Smooth muscle cell (in vitro differentiated cells): Measurements from ENCODE around the gene APPL1. TPM values are rescaled to one million over a fixed set of nuclear protein-coding genes. Genes with fewer than 3 reads are reported as not detected.

Experiments
- DNase-seq: peaks from one replicate; lab custom pipeline; 2025; ENCODE audit not compliant: unreplicated experiment; lab: John Stamatoyannopoulos, UW
- H2AFZ ChIP-seq: fragments of 200-600 bp; sonication (generic); 2 replicates; pipeline ENCODE4 v1.6.0; 2016; ENCODE audit warnings: antibody characterized with exemption, low read depth, mild to moderate bottlenecking
- H3F3A ChIP-seq: fragments of 200-600 bp; sonication (generic); 2 replicates; pipeline ENCODE4 v1.6.0; 2017; ENCODE audit warnings: antibody characterized with exemption, low read depth
- H3K27ac ChIP-seq: fragments of 200-600 bp; sonication (generic); 2 replicates; pipeline ENCODE4 v1.5.1; 2016; ENCODE audit warnings: low read depth, mild to moderate bottlenecking
- H3K27me3 ChIP-seq: fragments of 200-600 bp; sonication (generic); 2 replicates; pipeline ENCODE4 v1.6.1; 2016; ENCODE audit warnings: low read depth, mild to moderate bottlenecking
- H3K36me3 ChIP-seq: fragments of 200-600 bp; sonication (generic); 2 replicates; pipeline ENCODE4 v1.5.1; 2016; ENCODE audit warnings: low read depth
- H3K4me1 ChIP-seq: fragments of 200-600 bp; sonication (generic); 2 replicates; pipeline ENCODE4 v1.5.1; 2016; ENCODE audit warnings: low read depth
- H3K4me2 ChIP-seq: fragments of 200-600 bp; sonication (generic); 2 replicates; pipeline ENCODE4 v1.6.0; 2016; ENCODE audit warnings: mild to moderate bottlenecking
- H3K4me3 ChIP-seq: fragments of 200-600 bp; sonication (generic); 2 replicates; pipeline ENCODE4 v1.5.1; 2016; ENCODE audit warnings: mild to moderate bottlenecking
- H3K79me2 ChIP-seq: fragments of 200-600 bp; sonication (generic); 2 replicates; pipeline ENCODE4 v1.6.0; 2016; ENCODE audit warnings: low read depth, mild to moderate bottlenecking
- H3K9ac ChIP-seq: fragments of 200-600 bp; sonication (generic); 2 replicates; pipeline ENCODE4 v1.6.0; 2016; ENCODE audit warnings: low read depth
- H3K9me3 ChIP-seq: fragments of 200-600 bp; sonication (generic); replicated peaks from 2 replicates; pipeline ENCODE4 v1.5.1; 2016; ENCODE audit warnings: low read depth
- H4K20me1 ChIP-seq: fragments of 200-600 bp; sonication (generic); 2 replicates; pipeline ENCODE4 v1.6.0; 2016; ENCODE audit warnings: low read depth
- CTCF ChIP-seq: fragments of 200-600 bp; sonication (generic); IDR thresholded peaks from 2 replicates; pipeline ENCODE4 v1.5.1; 2017; ENCODE audit warnings: borderline replicate concordance, mild to moderate bottlenecking, antibody characterized with exemption; ENCODE audit not compliant: insufficient read depth, poor library complexity, severe bottlenecking
- whole genome bisulfite sequencing: methylation state at CpG from one replicate; pipeline ENCODE4 v1.1.7; 2016; ENCODE audit warnings: low lambda C conversion rate; 5-methylcytosine and 5-hydroxymethylcytosine counted together
- polyA plus RNA-seq: library from polyadenylated mRNA; unstranded; fragments of >200 nt; fragmentation: Nextera tagmentation; extraction: Ambion mirVana; gene quantifications from 2 replicates; pipeline ENCODE4 v1.2.1, GENCODE V29; 2016
- total RNA-seq: library from RNA; depleted of rRNA; stranded (reverse); fragments of >200 nt; gene quantifications from 2 replicates; pipeline ENCODE4 v1.2.3, GENCODE V29; 2014

APPL1 gene
- total and polyA plus RNA-seq, 2 experiments from 2014 or later: 23.1 to 30.2 TPM

GRCh38 chr3:57279685-57280084 is 52.2 kb downstream of the APPL1 start:
- no peaks in the 10 kb centered on the region for H4K20me1 ChIP-seq
- H3K4me1 ChIP-seq: peaks cover 3% of the 10 kb centered on the region
- no peak for TF ChIP-seq CTCF
- H3K9me3 ChIP-seq: no peaks in the 10 kb centered on the region
- no peak overlapping the region for H3K27ac ChIP-seq
- H3F3A ChIP-seq: no peaks in the 10 kb centered on the region
- no peak overlapping the region for H2AFZ ChIP-seq
- DNase-seq: no peak
- H3K79me2 ChIP-seq: no peaks in the 10 kb centered on the region
- no peaks in the 10 kb centered on the region for H3K27me3 ChIP-seq
- H3K9ac ChIP-seq: no peak overlapping the region
- H3K4me2 ChIP-seq: no peak overlapping the region
- no peak overlapping the region for H3K4me3 ChIP-seq
- WGBS: 91% methylated on average over 5 of the region's 5 CpGs
- H3K36me3 ChIP-seq: no peaks in the 10 kb centered on the region

GRCh38 chr3:57281715-57282114 is 54.2 kb downstream of the APPL1 start:
- H4K20me1 ChIP-seq: no peaks in the 10 kb centered on the region
- H3K79me2 ChIP-seq: no peaks in the 10 kb centered on the region
- H3K9ac ChIP-seq: no peak overlapping the region
- no peaks in the 10 kb centered on the region for H3F3A ChIP-seq
- peak overlapping the region; percentile 46 for H3K4me2 ChIP-seq
- no peak overlapping the region for H3K4me3 ChIP-seq
- no peaks in the 10 kb centered on the region for H3K27me3 ChIP-seq
- H3K36me3 ChIP-seq: no peaks in the 10 kb centered on the region
- no peak overlapping the region for H2AFZ ChIP-seq
- WGBS: 42% methylated on average over 1 of the region's 1 CpG
- no peak for TF ChIP-seq CTCF
- no peaks in the 10 kb centered on the region for H3K9me3 ChIP-seq
- H3K27ac ChIP-seq: peak overlapping the region; percentile 40
- no peak for DNase-seq
- H3K4me1 ChIP-seq: peaks cover 3% of the 10 kb centered on the region

- Histone ChIP-seq H4K20me1 (no peaks in the 10 kb centered on the region), H3K27ac (peak overlapping the region; percentile 1), H3K4me1 (peaks cover 3% of the 10 kb centered on the region), H3K4me2 (peak overlapping the region; percentile 71), H3K4me3 (no peak overlapping the region), H3K9me3 (no peaks in the 10 kb centered on the region), H3K36me3 (no peaks in the 10 kb centered on the region), H3K9ac (no peak overlapping the region), H3K79me2 (no peaks in the 10 kb centered on the region), H3F3A (no peaks in the 10 kb centered on the region), H2AFZ (no peak overlapping the region), H3K27me3 (no peaks in the 10 kb centered on the region)
- DNase-seq: no peak
- no peak for TF ChIP-seq CTCF
- WGBS: 44% methylated on average over 6 of the region's 6 CpGs
Measured at GRCh38 chr3:57283334-57283733, 55.8 kb downstream of the APPL1 start.

GRCh38 chr3:57287205-57287604 is 59.7 kb downstream of the APPL1 start:
- WGBS: 91% methylated on average over 2 of the region's 2 CpGs
- no peak for DNase-seq
- no peaks in the 10 kb centered on the region for H3K9me3 ChIP-seq

More at GRCh38 chr3:57287205-57287604, 59.7 kb downstream of the APPL1 start:
- Histone ChIP-seq H4K20me1 (no peaks in the 10 kb centered on the region), H3K27ac (no peak overlapping the region), H3K27me3 (no peaks in the 10 kb centered on the region), H3K36me3 (no peaks in the 10 kb centered on the region), H3K4me3 (no peak overlapping the region), H3F3A (no peaks in the 10 kb centered on the region), H3K79me2 (no peaks in the 10 kb centered on the region), H3K4me2 (no peak overlapping the region), H3K4me1 (no peaks in the 10 kb centered on the region), H3K9ac (no peak overlapping the region), H2AFZ (no peak overlapping the region)
- no peak for TF ChIP-seq CTCF
